ENCODE results near the gene SEL1L.
"Not testable (repeated sequence)": the region's sequence is repeated elsewhere in the genome, so short reads cannot be mapped to it uniquely, and the experiment has no call there.

The SEL1L gene

DNA sequence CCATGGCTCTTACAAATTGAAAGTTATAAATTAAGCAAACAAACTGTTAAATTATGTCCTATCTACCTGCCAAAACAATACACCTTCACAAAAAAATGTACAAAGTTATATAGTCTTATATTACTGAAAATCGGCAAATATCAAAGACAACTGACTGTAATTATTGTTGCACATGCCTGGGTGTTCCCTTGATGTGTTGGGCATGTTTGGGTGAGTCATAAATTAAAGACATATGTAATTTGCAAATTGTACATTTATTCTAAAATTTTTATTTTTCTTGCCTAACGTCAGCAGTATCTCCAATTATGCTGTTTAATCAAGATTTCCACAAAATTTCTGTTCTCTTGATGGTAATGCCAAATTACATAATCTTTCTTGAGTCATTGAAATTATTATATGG is 22.0 kb upstream of the SEL1L start:
- 0 out of 2 replicates have a peak, but pooled peaks cover 4% of the 10 kb centered on the region for H3K27me3 ChIP-seq
- TF ChIP-seq, protein P1, sequence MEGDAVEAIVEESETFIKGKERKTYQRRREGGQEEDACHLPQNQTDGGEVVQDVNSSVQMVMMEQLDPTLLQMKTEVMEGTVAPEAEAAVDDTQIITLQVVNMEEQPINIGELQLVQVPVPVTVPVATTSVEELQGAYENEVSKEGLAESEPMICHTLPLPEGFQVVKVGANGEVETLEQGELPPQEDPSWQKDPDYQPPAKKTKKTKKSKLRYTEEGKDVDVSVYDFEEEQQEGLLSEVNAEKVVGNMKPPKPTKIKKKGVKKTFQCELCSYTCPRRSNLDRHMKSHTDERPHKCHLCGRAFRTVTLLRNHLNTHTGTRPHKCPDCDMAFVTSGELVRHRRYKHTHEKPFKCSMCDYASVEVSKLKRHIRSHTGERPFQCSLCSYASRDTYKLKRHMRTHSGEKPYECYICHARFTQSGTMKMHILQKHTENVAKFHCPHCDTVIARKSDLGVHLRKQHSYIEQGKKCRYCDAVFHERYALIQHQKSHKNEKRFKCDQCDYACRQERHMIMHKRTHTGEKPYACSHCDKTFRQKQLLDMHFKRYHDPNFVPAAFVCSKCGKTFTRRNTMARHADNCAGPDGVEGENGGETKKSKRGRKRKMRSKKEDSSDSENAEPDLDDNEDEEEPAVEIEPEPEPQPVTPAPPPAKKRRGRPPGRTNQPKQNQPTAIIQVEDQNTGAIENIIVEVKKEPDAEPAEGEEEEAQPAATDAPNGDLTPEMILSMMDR (IDR thresholded peaks at IDR 0.05; ENCODE audit: low read depth, low read length), result no peak
- DNase-seq, result no peak
- no peaks in the 10 kb centered on the region for H3K36me3 ChIP-seq
- no peaks in the 10 kb centered on the region; the same call in 1 of the 2 replicates for H3K9me3 ChIP-seq
- no peaks in the 10 kb centered on the region for H3K4me1 ChIP-seq
- H3K4me3 ChIP-seq (ENCODE audit: low read depth, low read length), result no peak overlapping the region

DNA sequence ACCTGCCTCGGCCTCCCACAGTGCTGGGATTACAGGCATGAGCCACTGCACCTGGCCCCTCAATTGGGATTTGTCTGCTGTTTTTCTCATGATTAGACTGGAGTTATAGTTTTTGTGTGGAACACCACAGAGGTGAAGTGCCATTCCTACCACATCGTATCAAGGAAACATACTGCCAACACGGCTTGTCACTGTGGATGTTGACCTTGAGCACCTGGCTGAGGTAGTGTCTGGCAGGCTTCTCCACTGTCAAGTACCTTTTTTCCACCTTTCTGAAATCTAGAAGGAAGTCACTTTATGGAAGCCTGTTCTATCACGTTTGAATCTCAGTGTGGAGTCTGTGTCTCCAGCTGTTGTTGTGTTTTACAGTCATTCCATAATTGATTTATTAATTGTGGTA is 21.4 kb upstream of the SEL1L start:
- DNase-seq, result no peak
- no peaks in the 10 kb centered on the region for H3K4me1 ChIP-seq
- TF ChIP-seq, protein P1 (IDR thresholded peaks at IDR 0.05; ENCODE audit: low read depth, low read length), result no peak

DNA sequence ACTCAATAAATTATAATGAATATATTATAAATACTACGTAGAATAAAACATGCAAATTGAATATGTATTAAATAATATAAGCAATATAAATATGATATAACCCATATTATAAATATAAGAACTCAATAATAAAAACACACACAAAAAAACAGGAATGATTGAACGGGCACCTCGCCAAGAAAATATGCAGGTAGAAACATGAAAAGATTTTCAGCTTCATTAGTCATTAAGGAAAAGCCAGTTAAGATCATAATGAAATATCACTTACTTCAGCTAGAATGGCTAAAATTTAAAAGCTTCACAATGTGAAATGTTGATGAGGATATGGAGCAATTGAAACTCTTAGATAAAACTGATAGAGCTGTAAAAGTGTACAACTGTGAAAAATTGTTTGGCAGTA is 17.8 kb upstream of the SEL1L start:
- TF ChIP-seq, protein P1 (IDR thresholded peaks at IDR 0.05; ENCODE audit: low read depth, low read length), result no peak
- H3K4me3 ChIP-seq (ENCODE audit: low read depth, low read length), result no peak overlapping the region
- no peaks in the 10 kb centered on the region for H3K9me3 ChIP-seq
- H3K27me3 ChIP-seq, result no peaks in the 10 kb centered on the region
- H3K36me3 ChIP-seq, result no peaks in the 10 kb centered on the region
- DNase-seq, result no peak
- H3K4me1 ChIP-seq, result no peaks in the 10 kb centered on the region

More for the DNA sequence above, 21.4 kb upstream of the SEL1L start:
- Histone ChIP-seq H3K27me3 (0 out of 2 replicates have a peak, but pooled peaks cover 4% of the 10 kb centered on the region), H3K9me3 (no peaks in the 10 kb centered on the region; the same call in 1 of the 2 replicates), H3K36me3 (no peaks in the 10 kb centered on the region), H3K4me3 (ENCODE audit: low read depth, low read length) (no peak overlapping the region)

DNA sequence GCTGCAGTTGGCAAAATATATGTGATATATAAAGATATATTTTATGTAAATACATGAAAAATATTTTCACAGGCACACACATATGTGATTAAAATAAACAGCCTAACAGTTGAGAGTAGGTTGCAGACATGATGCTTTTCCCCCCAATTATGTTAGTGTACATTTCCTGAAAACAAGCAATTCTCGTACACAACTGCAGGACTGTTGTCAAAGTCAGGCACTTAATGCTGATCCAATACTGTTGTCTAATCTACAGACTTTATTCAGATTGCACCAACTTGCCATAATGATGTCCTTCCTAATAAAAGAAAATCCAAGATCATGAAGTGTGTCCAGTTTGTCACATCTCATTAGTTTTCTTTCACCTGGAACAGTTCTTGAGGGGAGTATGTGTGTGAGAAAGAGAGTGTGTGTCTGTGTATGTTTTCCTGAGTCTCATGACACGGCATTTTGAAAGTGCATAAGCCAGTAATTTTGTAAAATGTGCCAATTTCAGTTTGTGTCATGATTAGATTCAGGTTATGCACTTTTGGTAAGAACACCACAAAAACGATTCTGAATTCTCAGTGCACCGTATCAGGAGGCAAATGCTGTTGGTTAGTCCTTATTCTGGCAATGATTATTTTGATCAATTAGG is 16.5 kb upstream of the SEL1L start:
- Histone ChIP-seq H3K4me3 (ENCODE audit: low read depth, low read length) (no peak overlapping the region), H3K36me3 (no peaks in the 10 kb centered on the region), H3K4me1 (no peaks in the 10 kb centered on the region), H3K9me3 (no peaks in the 10 kb centered on the region; the same call in 1 of the 2 replicates), H3K27me3 (no peaks in the 10 kb centered on the region)
- DNase-seq, result no peak
- TF ChIP-seq, protein P1 (IDR thresholded peaks at IDR 0.05; ENCODE audit: low read depth, low read length), result no peak

DNA sequence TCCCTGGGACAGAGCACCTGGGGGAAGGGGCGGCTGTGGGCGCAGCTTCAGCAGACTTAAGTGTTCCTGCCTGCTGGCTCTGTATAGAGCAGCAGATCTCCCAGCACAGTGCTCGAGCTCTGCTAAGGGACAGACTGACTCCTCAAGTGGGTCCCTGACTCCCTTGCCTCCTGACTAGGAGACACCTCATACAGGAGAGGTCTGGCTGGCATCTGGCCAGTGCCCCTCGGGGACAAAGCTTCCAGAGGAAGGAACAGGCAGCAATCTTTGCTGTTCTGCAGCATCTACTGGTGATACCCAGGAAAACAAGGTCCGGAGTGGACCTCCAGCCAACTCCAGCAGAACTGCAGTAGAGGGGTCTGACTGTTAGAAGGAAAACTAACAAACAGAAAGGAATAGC is 7.6 kb upstream of the SEL1L start:
- not testable (repeated sequence) for H3K4me1 ChIP-seq; DNase-seq; H3K36me3 ChIP-seq; H3K4me3 ChIP-seq (ENCODE audit: low read depth, low read length); H3K9me3 ChIP-seq; H3K27me3 ChIP-seq

DNA sequence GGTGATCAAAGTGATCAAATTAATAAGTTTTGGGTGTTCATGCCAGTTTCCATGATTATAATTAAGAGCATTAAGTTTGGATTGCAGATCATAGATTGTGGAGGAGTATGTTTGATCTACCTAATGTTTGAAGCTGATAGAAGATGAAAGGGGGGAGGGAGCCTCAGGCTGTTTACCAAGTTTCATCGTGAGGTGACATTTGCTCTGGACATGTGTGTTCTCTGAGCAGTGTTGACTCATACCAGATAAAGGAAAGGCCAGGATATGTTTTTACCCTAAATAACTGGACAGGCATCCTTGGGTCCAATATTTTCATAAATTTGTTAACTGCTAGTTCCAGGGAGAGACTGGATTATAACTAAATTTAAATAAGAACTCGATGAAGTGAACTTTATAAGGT is 3.5 kb upstream of the SEL1L start:
- H3K27me3 ChIP-seq, result 0 out of 2 replicates have a peak, but pooled peaks cover 6% of the 10 kb centered on the region
- no peaks in the 10 kb centered on the region for H3K4me1 ChIP-seq
- TF ChIP-seq, protein P1 (IDR thresholded peaks at IDR 0.05; ENCODE audit: low read depth, low read length), result no peak
- DNase-seq, result no peak
- no peak overlapping the region for H3K4me3 ChIP-seq (ENCODE audit: low read depth, low read length)
- no peaks in the 10 kb centered on the region for H3K36me3 ChIP-seq
- no peaks in the 10 kb centered on the region for H3K9me3 ChIP-seq

Data from BE2C (cell line).